Metanephros (tissue), 1 donor: ENCODE data around the gene FAM43B. TPM values are rescaled to one million over a fixed set of nuclear protein-coding genes. Genes with fewer than 3 reads are reported as not detected.

ENCODE experiments used
- total RNA-seq: library from RNA; depleted of rRNA; stranded (reverse); fragments of >200 nt; gene quantifications from one replicate; pipeline ENCODE4 v1.2.3, GENCODE V29; 2014

FAM43B gene, protein sequence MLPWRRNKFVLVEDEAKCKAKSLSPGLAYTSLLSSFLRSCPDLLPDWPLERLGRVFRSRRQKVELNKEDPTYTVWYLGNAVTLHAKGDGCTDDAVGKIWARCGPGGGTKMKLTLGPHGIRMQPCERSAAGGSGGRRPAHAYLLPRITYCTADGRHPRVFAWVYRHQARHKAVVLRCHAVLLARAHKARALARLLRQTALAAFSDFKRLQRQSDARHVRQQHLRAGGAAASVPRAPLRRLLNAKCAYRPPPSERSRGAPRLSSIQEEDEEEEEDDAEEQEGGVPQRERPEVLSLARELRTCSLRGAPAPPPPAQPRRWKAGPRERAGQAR
- total RNA-seq, result 1.2 TPM

GRCh38 chr1:20551945-20552727, at the start of gene FAM43B:
TSS of gene FAM43B (plus strand) at chr1:20552573. CDS start at chr1:20552974, 401 bp downstream.

GRCh38 chr1:20507564-20508410, 44.6 kb upstream of the FAM43B start, which contains the start of gene MUL1:
TSS of gene MUL1 (minus strand) at chr1:20508151. CDS start at chr1:20508024, 127 bp downstream.

GRCh38 chr1:20588634-20589225, 36.4 kb downstream of the FAM43B start, which contains the start of gene CDA:
TSS of gene CDA (plus strand) at chr1:20589097. CDS start at chr1:20589130, 33 bp downstream.

Other genes with a start within 250 kb of the FAM43B start
- gene CAMK2N1, start 66.4 kb upstream of the FAM43B start, total RNA-seq, result 24.1 TPM
- gene MUL1, start 44.4 kb upstream of the FAM43B start, total RNA-seq, result 29.3 TPM
- gene CDA, start 36.5 kb downstream of the FAM43B start, total RNA-seq, result 4.3 TPM
- gene PINK1, start 80.9 kb downstream of the FAM43B start, total RNA-seq, result 71.9 TPM
- 182 TPM for gene DDOST, start 108.8 kb downstream of the FAM43B start, total RNA-seq
- gene KIF17, start 165.4 kb downstream of the FAM43B start, total RNA-seq, result 5.2 TPM
- 0.18 TPM for gene SH2D5, start 180.1 kb downstream of the FAM43B start, total RNA-seq
- 248 TPM for gene HP1BP3, start 234.7 kb downstream of the FAM43B start, total RNA-seq